ENCODE data around the gene ARHGAP26. TPM values are rescaled to one million over a fixed set of nuclear protein-coding genes. Genes with fewer than 3 reads are reported as not detected.
A peak's percentile ranks its signal among the peaks of the same experiment; 100 is the strongest.

ARHGAP26 gene
- total and polyA plus RNA-seq, 4 donors: 1.8 to 16.7 (median 4.1) TPM

DNA sequence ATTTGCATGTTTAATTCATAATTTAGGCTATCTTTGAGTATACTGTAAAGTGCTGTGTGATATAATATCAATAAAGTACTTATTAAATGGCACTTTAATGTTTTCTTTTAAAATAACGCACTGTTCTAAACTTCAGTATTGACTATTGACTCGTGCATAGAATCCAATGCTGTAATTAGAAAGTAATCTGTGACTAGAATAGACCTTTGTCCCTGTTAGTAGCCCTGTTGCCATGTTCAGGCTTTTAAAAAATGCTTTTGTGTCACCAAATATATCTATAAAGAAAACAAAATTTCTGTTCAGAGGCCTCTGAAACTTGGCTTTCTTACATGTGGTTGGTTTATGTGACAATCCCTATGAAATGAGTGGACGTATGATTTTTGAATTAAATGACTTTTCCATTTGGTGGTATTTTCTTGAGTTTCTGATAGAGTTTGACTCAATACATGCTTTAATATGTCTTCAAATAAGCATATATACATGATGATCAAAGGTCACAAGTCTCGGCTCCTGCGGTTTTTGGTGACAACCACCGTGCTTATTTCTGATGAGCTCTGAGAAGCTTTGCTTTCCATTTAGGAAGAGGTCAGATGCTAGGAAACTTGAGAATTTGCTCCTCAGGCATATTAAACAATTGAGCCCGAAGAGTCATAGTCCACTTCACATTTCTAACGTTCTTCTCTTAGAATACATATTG, 458.6 kb downstream of the ARHGAP26 start:
- no peak for DNase-seq (ENCODE audit: low spot score)
- Histone ChIP-seq H3K27ac (ENCODE audit: low read depth in 1 of 2, low read length in 2 of 2) (peak overlapping the region; percentile 84 to 96), H3K4me1 (ENCODE audit: control insufficient read depth in 4 of 4, insufficient read depth in 4 of 4, low read length in 3 of 4) (peaks cover 14 to 43% (median 23%) of the 10 kb centered on the region in 4 donors), H3K9ac (ENCODE audit: low read depth in 1 of 2, low read length in 2 of 2) (no peak overlapping the region), H3K27me3 (ENCODE audit: control insufficient read depth in 4 of 4, insufficient read depth in 4 of 4, low read length in 3 of 4) (no peaks in the 10 kb centered on the region), H3K4me3 (ENCODE audit: low read depth in 1 of 3, low read length in 3 of 3) (no peak overlapping the region), H3K9me3 (ENCODE audit: control insufficient read depth in 4 of 4, low read length in 3 of 4) (no peaks in the 10 kb centered on the region), H3K36me3 (ENCODE audit: control insufficient read depth in 4 of 4, insufficient read depth in 3 of 4, low read depth in 1 of 4, low read length in 3 of 4) (no peaks in the 10 kb centered on the region)
- WGBS: 65% methylated on average over 8 of the region's 8 CpGs
- TF ChIP-seq RAD21 (IDR thresholded peaks at IDR 0.05): peak in 1 of 2 donors; percentile 10
- TF ChIP-seq SP1 (IDR thresholded peaks at IDR 0.05): peak; percentile 62
- no peak for TF ChIP-seq GABPA (IDR thresholded peaks at IDR 0.05 in 1 of 2, conservative IDR thresholded peaks at IDR 0.05 in 1 of 2)
- peak in 1 of 2 donors; percentile 23 for TF ChIP-seq RXRA (IDR thresholded peaks at IDR 0.05)
- no peak for TF ChIP-seq MAX (IDR thresholded peaks at IDR 0.05)
- TF ChIP-seq ZBTB33 (IDR thresholded peaks at IDR 0.05): no peak
- TF ChIP-seq TAF1 (conservative IDR thresholded peaks at IDR 0.05): no peak
- TF ChIP-seq FOXA2 (IDR thresholded peaks at IDR 0.05): no peak
- TF ChIP-seq, protein P1, sequence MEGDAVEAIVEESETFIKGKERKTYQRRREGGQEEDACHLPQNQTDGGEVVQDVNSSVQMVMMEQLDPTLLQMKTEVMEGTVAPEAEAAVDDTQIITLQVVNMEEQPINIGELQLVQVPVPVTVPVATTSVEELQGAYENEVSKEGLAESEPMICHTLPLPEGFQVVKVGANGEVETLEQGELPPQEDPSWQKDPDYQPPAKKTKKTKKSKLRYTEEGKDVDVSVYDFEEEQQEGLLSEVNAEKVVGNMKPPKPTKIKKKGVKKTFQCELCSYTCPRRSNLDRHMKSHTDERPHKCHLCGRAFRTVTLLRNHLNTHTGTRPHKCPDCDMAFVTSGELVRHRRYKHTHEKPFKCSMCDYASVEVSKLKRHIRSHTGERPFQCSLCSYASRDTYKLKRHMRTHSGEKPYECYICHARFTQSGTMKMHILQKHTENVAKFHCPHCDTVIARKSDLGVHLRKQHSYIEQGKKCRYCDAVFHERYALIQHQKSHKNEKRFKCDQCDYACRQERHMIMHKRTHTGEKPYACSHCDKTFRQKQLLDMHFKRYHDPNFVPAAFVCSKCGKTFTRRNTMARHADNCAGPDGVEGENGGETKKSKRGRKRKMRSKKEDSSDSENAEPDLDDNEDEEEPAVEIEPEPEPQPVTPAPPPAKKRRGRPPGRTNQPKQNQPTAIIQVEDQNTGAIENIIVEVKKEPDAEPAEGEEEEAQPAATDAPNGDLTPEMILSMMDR (IDR thresholded peaks at IDR 0.05; ENCODE audit: low read depth, low read length, missing input control): no peak
- peak; percentile 56 to 61 for TF ChIP-seq HNF4A (conservative IDR thresholded peaks at IDR 0.05)
- TF ChIP-seq YY1 (IDR thresholded peaks at IDR 0.05): peak; percentile 60
- no peak for TF ChIP-seq NR2F2 (IDR thresholded peaks at IDR 0.05)

- no peaks in the 10 kb centered on the region for H3K9me3 ChIP-seq (ENCODE audit: control insufficient read depth in 4 of 4, low read length in 3 of 4)
- no peak for DNase-seq (ENCODE audit: low spot score)
- peaks cover 14 to 45% (median 27%) of the 10 kb centered on the region in 4 donors for H3K4me1 ChIP-seq (ENCODE audit: control insufficient read depth in 4 of 4, insufficient read depth in 4 of 4, low read length in 3 of 4)
- whole genome bisulfite sequencing: 53% methylated on average over 8 of the region's 8 CpGs
- H3K36me3 ChIP-seq (ENCODE audit: control insufficient read depth in 4 of 4, insufficient read depth in 3 of 4, low read depth in 1 of 4, low read length in 3 of 4): no peaks in the 10 kb centered on the region
- peak overlapping the region; percentile 84 to 96 for H3K27ac ChIP-seq (ENCODE audit: low read depth in 1 of 2, low read length in 2 of 2)
- H3K4me3 ChIP-seq (ENCODE audit: low read depth in 1 of 3, low read length in 3 of 3): no peak overlapping the region
- peak overlapping the region in 1 of 2 donors; percentile 20 for H3K9ac ChIP-seq (ENCODE audit: low read depth in 1 of 2, low read length in 2 of 2)
- no peaks in the 10 kb centered on the region for H3K27me3 ChIP-seq (ENCODE audit: control insufficient read depth in 4 of 4, insufficient read depth in 4 of 4, low read length in 3 of 4)
- no peak for TF ChIP-seq GABPA (IDR thresholded peaks at IDR 0.05 in 1 of 2, conservative IDR thresholded peaks at IDR 0.05 in 1 of 2)
- TF ChIP-seq FOXA1 (IDR thresholded peaks at IDR 0.05): no peak
- TF ChIP-seq, protein P1 (IDR thresholded peaks at IDR 0.05; ENCODE audit: low read depth, low read length, missing input control): no peak
- no peak for TF ChIP-seq JUND (IDR thresholded peaks at IDR 0.05)
- TF ChIP-seq ZBTB33 (IDR thresholded peaks at IDR 0.05): no peak
- no peak for TF ChIP-seq SP1 (IDR thresholded peaks at IDR 0.05)
- TF ChIP-seq YY1 (IDR thresholded peaks at IDR 0.05): no peak
- TF ChIP-seq HNF4G (IDR thresholded peaks at IDR 0.05): no peak
- no peak for TF ChIP-seq RAD21 (IDR thresholded peaks at IDR 0.05)
- no peak for TF ChIP-seq ATF3 (IDR thresholded peaks at IDR 0.05)
- no peak for TF ChIP-seq TAF1 (conservative IDR thresholded peaks at IDR 0.05)
- no peak for TF ChIP-seq NR2F2 (IDR thresholded peaks at IDR 0.05)
- TF ChIP-seq REST (IDR thresholded peaks at IDR 0.05): no peak
- TF ChIP-seq MAX (IDR thresholded peaks at IDR 0.05): no peak
- TF ChIP-seq HNF4A (conservative IDR thresholded peaks at IDR 0.05): no peak
- no peak for TF ChIP-seq FOXA2 (IDR thresholded peaks at IDR 0.05)
- no peak for TF ChIP-seq RXRA (IDR thresholded peaks at IDR 0.05)
These were observed 459.3 kb downstream of the ARHGAP26 start for GRCh38 chr5:143229426-143229895.

Measured in liver (tissue), 9 donors.